ENCODE measurements around the gene ELOVL2.

DNA sequence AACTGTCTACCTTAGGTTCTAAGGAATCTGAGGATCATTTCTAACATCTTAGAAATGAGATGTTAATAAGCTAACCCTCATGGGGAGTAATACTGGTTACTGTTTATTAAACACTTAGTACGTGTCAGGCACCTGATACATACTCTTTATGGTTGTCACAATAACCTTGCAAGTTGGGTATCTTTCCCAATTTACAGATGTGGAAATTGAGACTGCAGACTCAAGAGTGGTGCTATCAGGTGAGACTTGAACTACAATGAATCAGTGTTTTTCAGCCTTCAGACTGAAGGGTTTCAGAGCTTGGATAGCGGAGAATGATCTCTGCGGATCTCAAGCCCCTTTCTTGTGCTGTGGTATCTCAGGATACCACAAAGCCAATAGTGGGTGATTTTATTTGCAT, 27.0 kb downstream of the ELOVL2 start:
- TF ChIP-seq, protein P1, sequence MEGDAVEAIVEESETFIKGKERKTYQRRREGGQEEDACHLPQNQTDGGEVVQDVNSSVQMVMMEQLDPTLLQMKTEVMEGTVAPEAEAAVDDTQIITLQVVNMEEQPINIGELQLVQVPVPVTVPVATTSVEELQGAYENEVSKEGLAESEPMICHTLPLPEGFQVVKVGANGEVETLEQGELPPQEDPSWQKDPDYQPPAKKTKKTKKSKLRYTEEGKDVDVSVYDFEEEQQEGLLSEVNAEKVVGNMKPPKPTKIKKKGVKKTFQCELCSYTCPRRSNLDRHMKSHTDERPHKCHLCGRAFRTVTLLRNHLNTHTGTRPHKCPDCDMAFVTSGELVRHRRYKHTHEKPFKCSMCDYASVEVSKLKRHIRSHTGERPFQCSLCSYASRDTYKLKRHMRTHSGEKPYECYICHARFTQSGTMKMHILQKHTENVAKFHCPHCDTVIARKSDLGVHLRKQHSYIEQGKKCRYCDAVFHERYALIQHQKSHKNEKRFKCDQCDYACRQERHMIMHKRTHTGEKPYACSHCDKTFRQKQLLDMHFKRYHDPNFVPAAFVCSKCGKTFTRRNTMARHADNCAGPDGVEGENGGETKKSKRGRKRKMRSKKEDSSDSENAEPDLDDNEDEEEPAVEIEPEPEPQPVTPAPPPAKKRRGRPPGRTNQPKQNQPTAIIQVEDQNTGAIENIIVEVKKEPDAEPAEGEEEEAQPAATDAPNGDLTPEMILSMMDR (conservative IDR thresholded peaks at IDR 0.05): no peak
- no peak for TF ChIP-seq EZH2 (IDR thresholded peaks at IDR 0.05; ENCODE audit: low read depth)
